MM.1S (cell line): ENCODE results near the gene INPP4B.

ENCODE experiments used
- CTCF ChIP-seq: fragments of 300-600 bp; sonication (generic); IDR thresholded peaks from 2 replicates; pipeline ENCODE4 v1.5.1; 2016; ENCODE audit warnings: antibody characterized with exemption, low read length, mixed read lengths
- EZH2 ChIP-seq: fragments of 300-600 bp; sonication (generic); optimal IDR thresholded peaks from 2 replicates; pipeline ENCODE3; 2017; ENCODE audit warnings: low read depth, mild to moderate bottlenecking, antibody characterized with exemption, low read length, mixed read lengths
- EZH2phosphoT487 ChIP-seq: fragments of 300-600 bp; sonication (generic); IDR thresholded peaks from 2 replicates; pipeline ENCODE4 v1.6.1; 2018; ENCODE audit warnings: antibody characterized with exemption, low read length

DNA sequence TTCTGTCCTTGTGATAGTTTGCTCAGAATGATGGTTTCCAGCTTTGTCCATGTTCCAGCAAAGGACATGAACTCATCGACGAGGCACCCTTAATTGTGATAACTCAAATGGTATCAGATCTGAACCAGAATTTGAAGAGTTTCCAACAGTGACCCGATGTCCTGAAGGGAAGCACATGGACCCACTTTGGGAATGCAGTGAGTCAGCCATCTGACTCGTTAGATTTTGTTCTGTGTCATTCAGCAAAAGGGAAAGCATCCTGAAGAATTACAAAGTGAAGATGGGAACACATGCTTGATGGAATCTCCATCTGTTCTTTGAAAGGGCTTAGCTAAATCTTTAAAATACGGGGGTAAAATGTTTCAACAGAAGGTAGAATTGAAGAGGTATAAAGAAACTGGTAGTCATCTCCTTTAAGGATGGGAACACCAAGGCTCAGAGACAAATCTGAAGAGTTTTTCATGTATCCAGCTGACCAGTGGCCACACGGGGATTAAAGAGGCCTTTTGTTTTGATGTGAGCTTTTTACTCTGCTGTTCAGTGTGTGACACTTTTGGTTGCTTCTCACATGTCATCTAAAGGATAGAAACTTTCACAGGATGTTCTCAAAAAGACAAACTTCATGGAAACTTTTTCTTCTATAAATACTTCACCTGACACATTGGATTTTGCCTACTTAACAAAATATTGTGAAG is 393.8 kb downstream of the INPP4B start:
- TF ChIP-seq CTCF, result no peak
- no peak for TF ChIP-seq EZH2
- no peak for TF ChIP-seq EZH2phosphoT487
